Kidney epithelial cell (primary cell): Measurements from ENCODE around the gene ATXN2. TPM values are rescaled to one million over a fixed set of nuclear protein-coding genes. Genes with fewer than 3 reads are reported as not detected.
"Not testable (repeated sequence)": the region's sequence is repeated elsewhere in the genome, so short reads cannot be mapped to it uniquely, and the experiment has no call there.

Source experiments
- DNase-seq: peaks from one replicate; pipeline ENCODE4 v3.0.0-alpha.2; 2010; ENCODE audit warnings: low read depth
- H3K27me3 ChIP-seq: 2 replicates; pipeline ENCODE4 v1.6.0; 2011; ENCODE audit warnings: low read length; ENCODE audit not compliant: control insufficient read depth, insufficient read depth
- H3K36me3 ChIP-seq: 2 replicates; pipeline ENCODE4 v1.5.1; 2011; ENCODE audit warnings: low read length; ENCODE audit not compliant: control insufficient read depth, insufficient read depth
- H3K4me3 ChIP-seq: 2 replicates; pipeline ENCODE4 v1.5.1; 2011; ENCODE audit warnings: low read depth, mild to moderate bottlenecking, control low read depth, low read length
- CTCF ChIP-seq: IDR thresholded peaks from 2 replicates; pipeline ENCODE4 v1.5.1; 2011; ENCODE audit warnings: mild to moderate bottlenecking, moderate library complexity, low read length, control low read depth, inconsistent platforms; ENCODE audit not compliant: insufficient read depth, poor library complexity, severe bottlenecking
- total RNA-seq: library from RNA; depleted of rRNA; stranded (reverse); fragments of >200 nt; gene quantifications from 2 replicates; pipeline ENCODE4 v1.2.3, GENCODE V29; 2015

The ATXN2 gene
- total RNA-seq, 1 donor from 2014 or later = 26.3 TPM

DNA sequence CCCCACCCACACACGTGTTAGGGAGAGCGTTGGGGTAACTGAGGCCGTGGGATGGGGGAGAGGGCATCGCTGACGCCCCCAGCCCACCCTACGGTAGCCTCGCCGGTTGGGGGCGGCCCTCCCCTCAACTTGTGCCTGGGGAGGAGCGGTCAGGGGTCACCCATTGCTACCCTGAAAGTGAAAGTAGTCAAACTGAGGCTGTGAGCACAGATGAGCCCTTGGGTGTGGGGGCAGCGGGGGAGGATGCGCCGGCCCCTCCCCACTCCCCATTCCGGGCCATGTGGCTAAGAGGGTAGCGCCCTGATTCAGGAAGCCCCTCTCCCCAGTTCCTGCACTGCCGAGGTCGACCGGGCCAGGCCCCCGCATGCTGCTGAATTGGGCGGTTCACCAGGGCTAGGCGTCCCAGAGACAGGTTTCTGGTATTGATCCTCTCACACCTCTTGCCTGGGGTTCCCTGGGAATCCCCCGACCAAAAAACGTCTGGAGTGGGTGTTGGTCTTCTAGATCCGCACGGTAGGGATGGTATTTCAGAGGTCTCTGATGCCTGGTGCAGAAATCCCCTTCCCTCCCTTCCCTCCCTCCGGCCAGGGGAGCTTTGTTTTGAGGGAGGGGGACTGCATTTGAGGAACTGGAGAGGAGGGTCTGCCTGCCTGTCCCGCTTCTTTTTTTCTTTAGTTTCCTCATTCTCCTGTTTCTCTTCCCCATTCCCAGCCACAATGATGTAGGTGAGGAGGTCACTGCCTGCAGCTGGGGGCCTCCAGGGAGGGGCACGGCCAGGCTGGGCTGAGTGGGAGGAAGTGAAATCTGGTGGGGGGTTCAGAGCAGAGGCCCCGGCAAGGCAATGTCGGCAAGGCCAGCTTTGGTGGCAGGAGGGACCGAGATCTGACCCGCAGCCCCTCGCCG lies 192.4 kb downstream of the ATXN2 start:
- DNase-seq = no peak
- Histone ChIP-seq H3K27me3 (no peaks in the 10 kb centered on the region), H3K36me3 (no peaks in the 10 kb centered on the region), H3K4me3 (peak overlapping the region; percentile 68)
- no peak for TF ChIP-seq CTCF

DNA sequence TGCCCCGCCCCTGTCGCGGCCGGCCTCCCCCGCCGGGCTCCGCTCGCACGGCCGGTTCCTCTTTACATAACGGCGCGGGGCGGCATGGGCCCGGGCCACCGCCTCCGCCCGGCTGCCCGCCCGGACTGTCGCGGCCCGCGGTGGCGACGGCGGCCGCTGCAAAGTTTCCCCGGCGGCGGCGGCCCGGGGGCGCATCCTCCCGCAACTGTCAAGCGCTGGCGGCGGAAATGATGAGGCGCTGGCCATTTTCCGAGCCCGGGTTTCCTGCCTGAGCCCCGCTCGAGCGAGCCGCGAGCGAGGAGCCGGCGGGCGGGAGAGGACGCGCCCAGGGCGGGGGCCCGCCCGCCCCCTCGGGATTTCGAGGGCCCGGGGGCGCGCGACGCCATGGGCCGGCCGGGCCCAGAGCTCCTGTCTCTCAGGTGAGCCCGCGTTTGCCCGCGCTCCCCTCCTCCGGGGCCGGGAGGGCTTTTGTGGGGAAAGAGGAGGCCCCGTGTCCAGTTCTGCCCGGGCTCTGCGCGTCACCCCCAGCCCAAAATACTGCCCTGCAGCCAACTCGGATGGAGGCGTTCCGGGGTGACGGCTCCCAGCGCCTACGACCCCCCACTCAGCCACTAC lies 193.1 kb downstream of the ATXN2 start, which contains the start of gene SH2B3:
Gene SH2B3, plus strand, starts transcription at position 65 of the 615 bp plus-strand sequence. CDS start 12,223 bp downstream, outside the sequence.
- DNase-seq = no peak
- H3K36me3 ChIP-seq = no peaks in the 10 kb centered on the region
- H3K27me3 ChIP-seq = no peaks in the 10 kb centered on the region
- peak within 1 kb of the TSS; percentile 68 for H3K4me3 ChIP-seq
- TF ChIP-seq CTCF = no peak

- TF ChIP-seq CTCF = peak; percentile 65
- H3K36me3 ChIP-seq = no peaks in the 10 kb centered on the region
- H3K27me3 ChIP-seq = no peaks in the 10 kb centered on the region
- H3K4me3 ChIP-seq = peak overlapping the region; percentile 68
- peak; percentile 75 for DNase-seq
Measured at GRCh38 chr12:111405149-111405858, 193.8 kb downstream of the ATXN2 start.

DNA sequence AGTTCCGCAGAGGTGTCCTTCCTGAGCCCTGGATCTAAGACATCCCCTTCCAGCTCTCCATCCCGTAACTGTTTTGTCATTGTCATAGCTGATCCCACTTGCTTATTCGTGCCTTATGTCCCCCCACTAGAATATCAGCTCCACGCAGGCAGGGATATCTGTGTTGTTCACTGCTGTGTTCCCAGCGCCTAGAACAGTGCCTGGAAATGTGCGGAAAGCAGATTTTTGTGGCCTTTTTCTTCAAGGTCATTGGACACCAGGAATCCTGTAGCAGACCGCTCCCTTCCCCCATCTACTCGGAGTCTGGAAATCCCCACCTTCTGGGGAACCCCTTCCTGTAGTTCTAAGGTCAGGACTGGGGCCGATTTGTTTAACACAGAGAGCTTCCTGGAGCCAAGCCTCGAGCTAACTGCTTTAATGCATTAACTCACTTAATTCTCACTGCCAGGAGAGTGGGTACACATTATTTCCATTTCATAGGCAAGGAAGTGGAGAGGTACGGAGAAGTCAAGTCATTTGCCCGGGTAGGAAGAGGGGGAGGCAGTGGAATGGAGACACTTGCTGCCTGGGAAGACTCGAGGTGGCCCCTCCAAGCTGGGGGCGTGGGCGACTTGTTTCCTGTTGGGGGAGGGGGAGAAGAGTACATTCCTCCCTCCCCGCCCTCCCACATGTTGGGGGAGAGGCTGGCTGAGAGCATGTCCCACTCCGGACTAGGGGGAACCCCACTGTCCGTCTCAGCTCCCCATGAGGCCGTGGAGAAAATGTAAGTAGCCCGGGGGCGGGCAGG lies 194.6 kb downstream of the ATXN2 start:
- Histone ChIP-seq H3K36me3 (no peaks in the 10 kb centered on the region), H3K27me3 (no peaks in the 10 kb centered on the region), H3K4me3 (peak overlapping the region; percentile 68)
- TF ChIP-seq CTCF = no peak
- DNase-seq = no peak

DNA sequence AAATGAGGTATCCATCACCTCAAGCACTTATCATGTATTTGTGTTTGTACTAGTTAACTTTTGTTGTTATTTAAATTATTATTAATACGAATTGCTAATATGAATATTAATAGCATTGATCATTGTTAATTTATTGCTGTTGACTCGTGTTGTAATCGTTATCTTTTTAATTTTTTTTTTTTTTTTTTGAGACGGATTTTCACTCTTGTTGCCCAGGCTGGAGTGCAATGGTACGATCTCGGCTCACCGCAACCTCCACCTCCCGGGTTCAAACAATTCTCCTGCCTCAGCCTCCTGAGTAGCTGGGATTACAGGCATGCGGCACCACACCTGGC lies 196.7 kb downstream of the ATXN2 start:
- not testable (repeated sequence) for H3K27me3 ChIP-seq, H3K4me3 ChIP-seq, DNase-seq, H3K36me3 ChIP-seq

Other genes with a start within 250 kb of the ATXN2 start
- 14.7 and 16.0 TPM in 2 replicates for gene PHETA1, start 230.2 kb downstream of the ATXN2 start, total RNA-seq
- 30.5 and 32.3 TPM in 2 replicates for gene SH2B3, start 193.4 kb downstream of the ATXN2 start, total RNA-seq
- gene BRAP, start 86.6 kb upstream of the ATXN2 start, total RNA-seq = 18.8 and 19.0 TPM in 2 replicates
- 40.8 and 41.2 TPM in 2 replicates for gene ACAD10, start 86.7 kb upstream of the ATXN2 start, total RNA-seq
- gene ALDH2, start 167.6 kb upstream of the ATXN2 start, total RNA-seq = 22.4 and 23.2 TPM in 2 replicates
- 58.2 and 68.7 TPM in 2 replicates for gene MAPKAPK5, start 242.9 kb upstream of the ATXN2 start, total RNA-seq